GM18909 (cell line): ENCODE results near the gene MAPK1.
"Not testable (repeated sequence)": the region's sequence is repeated elsewhere in the genome, so short reads cannot be mapped to it uniquely, and the experiment has no call there.

Experiments used
- ATAC-seq: cut with Tn5 transposase; IDR thresholded peaks from one replicate; pipeline ENCODE4 v1.9.1; 2021; ENCODE audit warnings: mild to moderate bottlenecking; ENCODE audit not compliant: unreplicated experiment, poor library complexity

The MAPK1 gene

GRCh38 chr22:21824445-21824912 lies 43.0 kb downstream of the MAPK1 start:
- ATAC-seq = no peak

- ATAC-seq = no peak
Measured at GRCh38 chr22:21823740-21824444, 43.6 kb downstream of the MAPK1 start.

DNA sequence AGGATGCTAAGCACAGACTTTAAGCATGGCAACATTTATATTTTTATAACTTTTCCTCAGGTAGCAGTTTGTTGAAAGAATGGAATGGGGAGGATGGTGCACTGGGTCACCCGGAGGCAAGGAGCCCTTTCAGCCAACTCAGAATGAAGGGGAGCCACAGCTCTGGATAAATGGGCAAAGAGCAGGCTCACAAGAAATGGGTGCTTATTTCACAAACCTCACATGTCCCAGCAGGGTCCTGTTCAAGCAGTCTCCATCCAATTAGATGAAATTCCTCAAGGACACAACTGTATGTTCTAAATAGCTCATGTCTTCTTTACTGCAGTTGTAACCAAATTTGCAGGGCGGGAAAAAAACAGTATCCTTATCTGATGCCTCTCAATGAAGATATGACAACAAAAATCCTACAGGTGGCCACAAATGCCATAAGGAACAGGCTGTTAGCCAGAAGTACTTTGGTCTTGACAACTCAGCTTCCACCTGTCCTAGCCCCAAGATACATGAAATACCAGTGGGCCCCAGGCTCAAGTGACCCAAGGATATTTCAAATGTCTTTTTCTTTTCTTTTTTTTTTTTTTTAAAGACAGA lies 48.2 kb downstream of the MAPK1 start:
- no peak for ATAC-seq

DNA sequence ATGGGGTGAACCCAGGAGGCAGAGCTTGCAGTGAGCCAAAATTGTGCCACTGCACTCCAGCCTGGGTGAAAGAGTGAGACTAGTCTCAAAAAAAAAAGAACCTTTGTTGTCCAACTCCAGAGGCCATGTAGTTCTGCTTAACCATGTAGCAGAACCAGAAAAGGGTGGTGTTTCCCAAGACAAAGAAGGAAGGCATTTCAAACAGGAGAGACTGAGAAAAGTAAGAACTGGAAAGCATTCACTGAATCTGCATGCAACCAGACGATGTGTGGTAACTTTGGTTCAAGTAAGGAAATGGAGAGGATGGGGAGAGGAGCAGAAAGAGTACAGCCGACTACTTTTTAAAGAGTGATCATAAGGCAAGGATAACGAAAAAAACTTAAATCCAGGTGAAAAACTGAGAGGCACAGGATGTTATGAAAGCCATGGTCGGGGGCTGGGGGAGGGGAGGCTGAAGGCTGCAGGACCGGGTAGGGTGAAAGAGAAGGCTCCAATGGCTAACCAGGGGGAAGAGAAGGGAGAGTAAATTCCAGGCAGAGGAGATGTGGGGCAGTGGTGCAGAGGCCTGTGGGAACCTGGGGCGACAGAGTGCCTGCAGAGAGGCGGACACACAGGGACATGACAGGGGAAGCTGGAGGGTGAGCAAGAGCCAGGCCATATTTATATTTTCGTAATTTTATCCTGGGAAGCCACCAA lies 48.8 kb downstream of the MAPK1 start:
- ATAC-seq = no peak

DNA sequence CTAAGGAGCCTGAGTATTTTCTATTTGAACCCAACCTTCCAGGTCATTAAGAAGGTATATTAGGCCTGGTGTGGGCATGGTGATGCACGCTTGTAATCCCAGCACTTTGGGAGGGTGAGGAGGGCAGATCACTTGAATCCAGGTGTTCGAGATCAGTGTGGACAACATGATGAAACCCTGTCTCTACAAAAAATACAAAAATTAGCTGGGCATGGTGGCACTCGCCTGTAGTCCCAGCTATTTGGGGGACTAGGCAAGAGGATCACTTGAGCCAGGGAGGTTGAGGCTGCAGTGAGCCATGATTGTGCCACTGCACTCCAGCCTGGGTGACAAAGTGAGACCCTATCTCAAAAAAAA lies 50.0 kb downstream of the MAPK1 start:
- not testable (repeated sequence) for ATAC-seq

DNA sequence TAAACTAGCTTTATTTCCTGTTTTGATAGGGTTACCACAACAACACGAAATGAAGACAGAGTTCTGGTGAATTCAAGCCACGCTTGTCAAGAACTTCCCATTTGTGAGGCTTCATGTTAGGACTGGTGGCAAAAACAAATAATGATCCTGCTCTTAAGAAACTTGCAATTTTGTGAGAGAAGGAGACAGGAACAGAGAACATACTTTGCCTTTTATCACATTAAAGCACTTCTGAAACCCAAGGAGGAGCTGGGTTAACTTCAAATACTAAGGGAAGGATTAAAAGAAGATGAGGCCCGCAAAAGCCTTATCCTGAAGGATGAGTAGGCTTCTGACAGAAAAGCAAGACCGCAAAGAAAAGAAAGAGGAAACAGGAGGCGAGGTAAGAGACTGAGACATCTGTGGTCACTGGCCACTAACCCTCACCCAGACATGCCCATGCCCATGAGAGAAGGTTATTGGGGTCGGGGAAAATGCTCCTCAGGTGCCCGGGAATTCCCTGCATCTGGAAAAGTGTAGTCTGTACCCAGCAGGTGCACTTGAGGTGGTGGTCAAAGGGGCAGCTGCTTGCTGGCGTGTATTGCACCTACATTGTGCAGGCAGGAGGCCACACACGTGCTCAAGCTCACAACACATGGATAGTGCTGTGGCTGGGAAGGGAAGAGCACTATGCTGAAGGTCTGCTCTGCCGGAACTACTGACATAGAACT lies 50.5 kb downstream of the MAPK1 start:
- ATAC-seq = no peak

DNA sequence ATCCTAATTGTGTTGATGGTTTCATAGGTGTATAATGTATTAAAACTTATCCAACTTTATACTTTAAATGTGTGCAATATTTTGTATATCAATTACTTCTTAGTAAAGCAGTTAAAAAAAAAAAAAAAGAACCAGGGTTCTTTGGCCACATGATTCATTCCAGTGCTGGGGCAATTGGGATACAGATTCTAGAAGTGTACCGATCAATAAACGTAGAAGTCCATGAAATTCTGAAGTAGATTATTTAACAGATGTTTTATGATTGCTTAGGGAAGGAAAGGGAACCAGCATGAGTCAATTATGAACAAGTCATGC lies 51.0 kb downstream of the MAPK1 start:
- no peak for ATAC-seq

- ATAC-seq = no peak
Measured at GRCh38 chr22:21815958-21816357, 51.5 kb downstream of the MAPK1 start.

DNA sequence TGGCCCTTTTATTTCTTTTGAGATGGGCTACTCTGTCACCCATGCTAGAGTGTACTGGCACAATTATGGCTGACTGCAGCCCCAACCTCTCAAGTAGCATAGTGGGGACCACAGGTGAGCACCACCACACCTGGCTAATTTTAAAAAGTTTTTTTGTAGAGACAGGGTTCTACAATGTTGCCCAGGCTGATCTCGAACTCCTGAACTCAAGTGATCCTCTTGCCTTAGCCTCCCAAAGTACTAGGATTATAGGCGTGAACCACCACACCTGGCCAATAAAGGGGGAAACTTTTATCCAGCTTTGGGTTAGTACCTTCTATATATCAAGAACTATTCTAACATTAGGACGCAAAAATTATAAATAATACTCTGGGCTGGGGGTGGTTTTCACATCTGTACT lies 52.1 kb downstream of the MAPK1 start:
- ATAC-seq = no peak

DNA sequence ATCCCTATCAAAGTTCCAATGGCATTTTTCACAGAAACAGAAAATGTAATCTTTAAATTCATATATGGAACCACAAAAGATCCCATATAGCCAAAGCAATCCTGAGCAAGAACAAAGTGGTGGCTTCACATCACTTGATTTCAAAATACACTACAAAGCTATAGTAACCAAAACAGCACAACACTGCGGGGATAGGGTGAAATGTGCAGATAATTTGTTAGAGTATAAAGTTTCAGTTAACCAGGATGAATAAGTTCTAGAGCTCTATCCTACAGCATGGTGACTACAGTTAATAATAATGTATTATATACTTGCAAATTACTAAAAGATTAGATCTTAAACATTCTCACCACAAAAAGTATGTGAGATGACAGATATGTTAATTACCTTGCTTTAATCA lies 55.5 kb downstream of the MAPK1 start:
- no peak for ATAC-seq

- ATAC-seq = no peak
Measured at GRCh38 chr22:21807544-21808529, 59.6 kb downstream of the MAPK1 start.

DNA sequence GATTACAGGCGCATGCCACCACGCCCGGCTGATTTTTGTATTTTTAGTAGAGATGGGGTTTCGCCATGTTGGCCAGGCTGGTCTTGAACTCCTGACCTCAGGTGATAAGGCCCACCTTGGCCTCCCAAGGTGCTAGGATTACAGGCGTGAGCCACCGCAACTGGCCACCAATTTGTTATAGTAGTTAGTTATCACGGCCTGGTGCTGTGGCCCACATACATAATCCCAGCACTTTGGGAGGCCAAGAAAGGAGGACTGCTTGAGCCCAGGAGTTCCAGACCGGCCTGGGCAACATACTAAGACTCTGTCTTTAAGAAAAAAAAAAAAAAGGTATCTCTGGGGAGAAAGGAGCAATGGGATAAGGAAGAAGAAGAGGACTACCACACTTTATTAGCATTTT lies 62.1 kb downstream of the MAPK1 start:
- not testable (repeated sequence) for ATAC-seq

GRCh38 chr22:21803811-21804249 lies 63.6 kb downstream of the MAPK1 start:
- ATAC-seq = no peak

DNA sequence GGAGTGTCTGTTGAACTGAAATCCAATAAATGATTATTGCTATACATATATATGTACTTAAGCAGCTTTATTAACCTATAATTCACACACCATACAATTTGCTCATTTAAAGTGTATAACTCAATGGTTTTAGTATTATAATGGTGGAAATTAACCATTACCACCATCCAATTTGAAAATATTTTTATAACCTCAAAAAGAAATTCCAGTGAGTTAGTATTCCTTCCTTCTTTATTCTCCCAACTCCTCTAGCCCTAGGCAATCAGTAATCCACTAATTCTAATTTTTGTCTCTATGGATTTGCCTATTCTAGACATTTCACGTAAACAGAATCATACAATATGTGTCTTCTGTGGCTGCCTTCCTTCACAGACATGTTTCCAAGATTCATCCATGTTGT lies 64.8 kb downstream of the MAPK1 start:
- ATAC-seq = no peak

DNA sequence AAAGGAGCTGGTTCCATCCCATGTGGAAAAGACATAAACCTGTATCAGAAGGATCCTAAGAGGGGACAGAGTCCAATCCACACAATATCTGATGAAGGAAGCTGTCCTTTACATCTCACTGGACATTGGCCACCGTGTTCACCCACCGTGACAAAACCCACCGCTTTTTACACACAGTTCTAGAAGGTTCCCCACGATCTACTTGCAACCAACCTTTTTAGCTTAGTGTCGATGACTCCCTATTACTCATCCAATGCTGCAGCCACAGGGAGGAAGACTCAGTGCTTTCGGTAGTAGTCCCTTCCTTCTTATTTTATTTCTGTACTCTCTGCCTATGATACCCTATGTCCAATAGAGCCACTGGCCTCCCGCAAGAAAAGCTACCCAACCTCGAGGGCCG lies 65.4 kb downstream of the MAPK1 start:
- ATAC-seq = no peak

DNA sequence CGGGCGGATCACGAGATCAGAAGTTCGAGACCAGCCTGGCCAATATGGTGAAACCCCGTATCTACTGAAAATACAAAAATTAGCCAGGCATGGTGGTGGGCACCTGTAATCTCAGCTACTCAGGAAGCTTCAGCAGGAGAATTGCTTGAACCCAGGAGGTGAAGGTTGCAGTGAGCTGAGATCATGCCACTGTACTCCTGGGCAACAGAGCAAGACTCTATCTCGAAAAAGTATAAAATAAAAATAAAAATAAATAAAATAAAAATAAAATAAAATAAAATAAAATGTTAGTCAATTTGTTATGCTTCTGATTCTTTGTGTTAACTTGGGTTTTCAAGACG lies 66.2 kb downstream of the MAPK1 start:
- ATAC-seq = not testable (repeated sequence)

GRCh38 chr22:21800552-21801303 lies 66.7 kb downstream of the MAPK1 start:
- ATAC-seq = no peak

- no peak for ATAC-seq
Measured at GRCh38 chr22:21797444-21798221, 69.8 kb downstream of the MAPK1 start.

DNA sequence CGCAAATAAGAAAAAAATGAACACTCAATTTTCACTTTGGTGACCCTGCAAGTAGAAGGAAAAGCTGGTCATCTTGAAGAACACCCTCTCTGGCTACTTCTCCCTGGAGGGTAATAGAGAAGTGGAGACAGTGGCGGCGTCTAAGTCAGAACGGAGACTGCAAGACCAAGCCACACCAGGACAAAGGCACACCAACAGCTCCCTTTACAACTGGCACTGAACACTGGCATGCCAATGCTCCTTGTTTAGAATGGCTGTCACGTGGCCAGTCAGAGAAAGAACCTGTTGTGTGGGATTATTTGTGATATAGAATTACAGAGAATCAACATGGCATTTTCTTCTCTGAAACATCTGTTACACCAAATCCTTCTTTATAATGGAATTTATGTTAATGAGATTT lies 70.6 kb downstream of the MAPK1 start:
- no peak for ATAC-seq
